ENCODE results near the gene BTNL2. TPM values are rescaled to one million over a fixed set of nuclear protein-coding genes. Genes with fewer than 3 reads are reported as not detected.
A peak's percentile ranks its signal among the peaks of the same experiment; 100 is the strongest.

BTNL2 gene
- total RNA-seq (not detected in 2 replicates), polyA plus RNA-seq (0.62 TPM in 1 of 2 replicates, not detected in the other)

GRCh38 chr6:32406857-32407256 is at the start of gene BTNL2:
BTNL2 (minus strand) TSS chr6:32407181; CDS start chr6:32407123, 58 bp downstream.
- no peaks in the 10 kb centered on the region for H4K20me1 ChIP-seq (ENCODE audit: insufficient read depth, poor library complexity, severe bottlenecking)
- H3K79me2 ChIP-seq, result no peaks in the 10 kb centered on the region
- no peaks in the 10 kb centered on the region for H3K36me3 ChIP-seq (replicated peaks; ENCODE audit: insufficient read depth, low read depth)
- no peak within 1 kb of the TSS for H3K4me3 ChIP-seq
- no peak within 1 kb of the TSS for H3K4me2 ChIP-seq
- H2AFZ ChIP-seq, result no peak within 1 kb of the TSS
- no peaks in the 10 kb centered on the region for H3K9me3 ChIP-seq (ENCODE audit: low read depth)
- peaks cover 8% of the 10 kb centered on the region for H3K27me3 ChIP-seq
- H3K27ac ChIP-seq, result peak within 1 kb of the TSS; percentile 53
- TF ChIP-seq, protein P1, sequence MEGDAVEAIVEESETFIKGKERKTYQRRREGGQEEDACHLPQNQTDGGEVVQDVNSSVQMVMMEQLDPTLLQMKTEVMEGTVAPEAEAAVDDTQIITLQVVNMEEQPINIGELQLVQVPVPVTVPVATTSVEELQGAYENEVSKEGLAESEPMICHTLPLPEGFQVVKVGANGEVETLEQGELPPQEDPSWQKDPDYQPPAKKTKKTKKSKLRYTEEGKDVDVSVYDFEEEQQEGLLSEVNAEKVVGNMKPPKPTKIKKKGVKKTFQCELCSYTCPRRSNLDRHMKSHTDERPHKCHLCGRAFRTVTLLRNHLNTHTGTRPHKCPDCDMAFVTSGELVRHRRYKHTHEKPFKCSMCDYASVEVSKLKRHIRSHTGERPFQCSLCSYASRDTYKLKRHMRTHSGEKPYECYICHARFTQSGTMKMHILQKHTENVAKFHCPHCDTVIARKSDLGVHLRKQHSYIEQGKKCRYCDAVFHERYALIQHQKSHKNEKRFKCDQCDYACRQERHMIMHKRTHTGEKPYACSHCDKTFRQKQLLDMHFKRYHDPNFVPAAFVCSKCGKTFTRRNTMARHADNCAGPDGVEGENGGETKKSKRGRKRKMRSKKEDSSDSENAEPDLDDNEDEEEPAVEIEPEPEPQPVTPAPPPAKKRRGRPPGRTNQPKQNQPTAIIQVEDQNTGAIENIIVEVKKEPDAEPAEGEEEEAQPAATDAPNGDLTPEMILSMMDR (IDR thresholded peaks at IDR 0.05; ENCODE audit: poor library complexity), result no peak
- TF ChIP-seq EZH2phosphoT487 (IDR thresholded peaks at IDR 0.05; ENCODE audit: low read depth, severe bottlenecking, unreplicated experiment), result no peak
- no peak for TF ChIP-seq EZH2 (IDR thresholded peaks at IDR 0.05; ENCODE audit: borderline replicate concordance)
- DNase-seq (ENCODE audit: low spot score), result peak; percentile 36
- WGBS (ENCODE audit: low lambda C conversion rate, missing lambda C conversion rate), result 80% methylated on average over 4 of the region's 4 CpGs
- H3K4me1 ChIP-seq (ENCODE audit: insufficient read depth), result peaks cover 8% of the 10 kb centered on the region
- no peaks in the 10 kb centered on the region for H3K9me2 ChIP-seq (replicated peaks; ENCODE audit: insufficient read depth)

- H3K36me3 ChIP-seq (replicated peaks; ENCODE audit: insufficient read depth, low read depth), result no peaks in the 10 kb centered on the region
- no peaks in the 10 kb centered on the region for H3K9me3 ChIP-seq (ENCODE audit: low read depth)
- H3K27ac ChIP-seq, result no peak overlapping the region
- H3K4me3 ChIP-seq, result no peak overlapping the region
- H3K27me3 ChIP-seq, result no peaks in the 10 kb centered on the region
- H3K79me2 ChIP-seq, result no peaks in the 10 kb centered on the region
- H4K20me1 ChIP-seq (ENCODE audit: insufficient read depth, poor library complexity, severe bottlenecking), result no peaks in the 10 kb centered on the region
- no peak overlapping the region for H2AFZ ChIP-seq
- H3K9me2 ChIP-seq (replicated peaks; ENCODE audit: insufficient read depth), result no peaks in the 10 kb centered on the region
- 97% methylated on average over 3 of the region's 3 CpGs for WGBS (ENCODE audit: low lambda C conversion rate, missing lambda C conversion rate)
- DNase-seq (ENCODE audit: low spot score), result no peak
- H3K4me2 ChIP-seq, result no peak overlapping the region
- no peaks in the 10 kb centered on the region for H3K4me1 ChIP-seq (ENCODE audit: insufficient read depth)
- TF ChIP-seq EZH2phosphoT487 (IDR thresholded peaks at IDR 0.05; ENCODE audit: low read depth, severe bottlenecking, unreplicated experiment) (no peak), EZH2 (IDR thresholded peaks at IDR 0.05; ENCODE audit: borderline replicate concordance) (no peak)
- TF ChIP-seq, protein P1 (IDR thresholded peaks at IDR 0.05; ENCODE audit: poor library complexity), result no peak
Measured at GRCh38 chr6:32449088-32449736, 42.2 kb upstream of the BTNL2 start.

DNA sequence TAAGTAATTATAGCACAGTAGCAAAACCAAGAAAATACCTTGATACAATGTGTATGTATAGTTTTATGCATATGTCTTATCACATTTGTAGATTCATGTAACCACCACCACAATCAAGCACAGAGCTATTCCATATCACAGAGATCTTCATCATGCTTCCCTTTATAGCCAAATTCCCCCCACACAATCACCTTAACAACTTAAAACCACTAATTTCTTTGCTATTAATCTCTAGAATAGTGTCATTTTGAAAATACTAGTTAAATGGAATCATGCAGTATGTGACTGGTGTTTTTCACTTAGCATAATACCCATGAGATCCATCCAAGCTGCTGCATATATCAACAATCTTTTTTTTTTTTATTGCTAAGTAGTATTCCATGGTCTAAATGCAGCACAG is 41.0 kb upstream of the BTNL2 start:
- H3K36me3 ChIP-seq (replicated peaks; ENCODE audit: insufficient read depth, low read depth), result no peaks in the 10 kb centered on the region
- TF ChIP-seq EZH2 (IDR thresholded peaks at IDR 0.05; ENCODE audit: borderline replicate concordance) (no peak), EZH2phosphoT487 (IDR thresholded peaks at IDR 0.05; ENCODE audit: low read depth, severe bottlenecking, unreplicated experiment) (no peak)
- H3K4me2 ChIP-seq, result no peak overlapping the region
- H3K4me1 ChIP-seq (ENCODE audit: insufficient read depth), result no peaks in the 10 kb centered on the region
- H3K4me3 ChIP-seq, result no peak overlapping the region
- H4K20me1 ChIP-seq (ENCODE audit: insufficient read depth, poor library complexity, severe bottlenecking), result no peaks in the 10 kb centered on the region
- H3K27me3 ChIP-seq, result no peaks in the 10 kb centered on the region
- no peaks in the 10 kb centered on the region for H3K79me2 ChIP-seq
- no peak overlapping the region for H3K27ac ChIP-seq
- no peak overlapping the region for H2AFZ ChIP-seq
- H3K9me3 ChIP-seq (ENCODE audit: low read depth), result no peaks in the 10 kb centered on the region
- DNase-seq (ENCODE audit: low spot score), result no peak
- H3K9me2 ChIP-seq (replicated peaks; ENCODE audit: insufficient read depth), result no peaks in the 10 kb centered on the region

DNA sequence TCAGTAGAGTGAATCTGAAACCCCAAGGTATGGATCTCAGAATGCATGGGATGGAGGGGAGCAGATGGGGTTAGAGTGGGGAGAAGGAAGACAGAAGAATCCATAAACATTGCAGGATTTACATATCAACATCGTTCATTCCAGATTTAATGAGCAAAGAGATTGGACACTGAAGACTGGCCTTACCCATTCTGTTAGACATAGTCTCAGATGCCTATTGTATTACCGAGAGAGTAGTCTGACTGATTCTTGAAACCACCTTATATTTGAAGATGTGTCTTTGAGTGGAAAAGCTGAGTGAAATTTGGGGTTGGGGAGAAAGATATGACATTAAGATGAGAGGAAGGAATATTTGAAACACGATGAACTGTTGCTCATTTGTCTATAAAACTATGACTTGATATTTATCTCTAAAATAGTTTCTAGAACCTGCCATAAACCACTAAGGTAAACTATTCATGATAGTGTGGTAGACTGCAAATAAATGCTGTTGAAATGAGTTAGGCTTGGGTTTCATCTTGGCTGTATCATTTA is 38.4 kb upstream of the BTNL2 start:
- Histone ChIP-seq H3K27me3 (no peaks in the 10 kb centered on the region), H3K9me3 (ENCODE audit: low read depth) (no peaks in the 10 kb centered on the region), H3K4me1 (ENCODE audit: insufficient read depth) (no peaks in the 10 kb centered on the region), H3K79me2 (no peaks in the 10 kb centered on the region), H3K4me2 (no peak overlapping the region), H3K36me3 (replicated peaks; ENCODE audit: insufficient read depth, low read depth) (no peaks in the 10 kb centered on the region), H2AFZ (no peak overlapping the region), H4K20me1 (ENCODE audit: insufficient read depth, poor library complexity, severe bottlenecking) (no peaks in the 10 kb centered on the region), H3K27ac (no peak overlapping the region), H3K9me2 (replicated peaks; ENCODE audit: insufficient read depth) (no peaks in the 10 kb centered on the region), H3K4me3 (no peak overlapping the region)
- no peak for DNase-seq (ENCODE audit: low spot score)
- WGBS (ENCODE audit: low lambda C conversion rate, missing lambda C conversion rate), result 80% methylated on average over 3 of the region's 3 CpGs
- TF ChIP-seq, protein P1 (IDR thresholded peaks at IDR 0.05; ENCODE audit: poor library complexity), result no peak
- TF ChIP-seq EZH2 (IDR thresholded peaks at IDR 0.05; ENCODE audit: borderline replicate concordance) (no peak), EZH2phosphoT487 (IDR thresholded peaks at IDR 0.05; ENCODE audit: low read depth, severe bottlenecking, unreplicated experiment) (no peak)

All from hepatocyte (in vitro differentiated cells).